GM18498 (cell line): ENCODE results near the gene PIK3R1.

Source experiments
- ATAC-seq: cut with Tn5 transposase; IDR thresholded peaks from one replicate; pipeline ENCODE4 v1.9.1; 2021; ENCODE audit warnings: mild to moderate bottlenecking, moderate library complexity; ENCODE audit not compliant: unreplicated experiment

Gene PIK3R1

GRCh38 chr5:68289498-68289897 is 73.9 kb downstream of the PIK3R1 start:
- no peak for ATAC-seq

- no peak for ATAC-seq
Observed at GRCh38 chr5:68290260-68290674, 74.7 kb downstream of the PIK3R1 start.

DNA sequence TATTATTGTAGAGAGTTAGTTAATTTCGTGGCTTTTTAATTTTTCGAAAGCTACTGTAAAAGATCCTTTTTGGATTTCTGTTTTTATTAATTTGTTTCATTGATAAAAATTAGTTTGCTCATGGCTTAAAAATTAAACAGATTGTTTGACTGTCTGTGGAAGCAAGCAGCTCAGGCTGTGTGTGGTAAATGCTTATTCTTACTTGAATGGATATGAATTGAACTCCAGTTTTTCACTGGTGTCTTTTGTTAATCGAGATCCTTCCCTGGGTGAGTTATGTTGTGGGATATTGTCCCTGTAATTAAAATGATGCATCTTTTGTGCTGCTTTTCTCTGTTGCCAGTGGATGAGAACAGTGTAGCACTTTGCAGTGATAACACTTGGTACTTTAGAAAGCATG is 75.3 kb downstream of the PIK3R1 start:
- no peak for ATAC-seq

- no peak for ATAC-seq
Observed at GRCh38 chr5:68292316-68292715, 76.8 kb downstream of the PIK3R1 start.

- ATAC-seq, result no peak
Observed at GRCh38 chr5:68295772-68296171, 80.2 kb downstream of the PIK3R1 start.

- ATAC-seq, result no peak
Observed at GRCh38 chr5:68296895-68297294, 81.3 kb downstream of the PIK3R1 start.

DNA sequence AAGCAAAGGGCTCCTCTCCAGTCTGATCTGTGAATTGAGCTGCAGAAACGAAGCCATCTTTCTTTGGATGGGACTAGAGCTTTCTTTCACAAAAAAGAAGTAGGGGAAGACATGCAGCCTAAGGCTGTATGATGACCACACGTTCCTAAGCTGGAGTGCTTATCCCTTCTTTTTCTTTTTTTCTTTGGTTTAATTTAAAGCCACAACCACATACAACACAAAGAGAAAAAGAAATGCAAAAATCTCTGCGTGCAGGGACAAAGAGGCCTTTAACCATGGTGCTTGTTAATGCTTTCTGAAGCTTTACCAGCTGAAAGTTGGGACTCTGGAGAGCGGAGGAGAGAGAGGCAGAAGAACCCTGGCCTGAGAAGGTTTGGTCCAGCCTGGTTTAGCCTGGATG is 82.1 kb downstream of the PIK3R1 start:
- no peak for ATAC-seq

DNA sequence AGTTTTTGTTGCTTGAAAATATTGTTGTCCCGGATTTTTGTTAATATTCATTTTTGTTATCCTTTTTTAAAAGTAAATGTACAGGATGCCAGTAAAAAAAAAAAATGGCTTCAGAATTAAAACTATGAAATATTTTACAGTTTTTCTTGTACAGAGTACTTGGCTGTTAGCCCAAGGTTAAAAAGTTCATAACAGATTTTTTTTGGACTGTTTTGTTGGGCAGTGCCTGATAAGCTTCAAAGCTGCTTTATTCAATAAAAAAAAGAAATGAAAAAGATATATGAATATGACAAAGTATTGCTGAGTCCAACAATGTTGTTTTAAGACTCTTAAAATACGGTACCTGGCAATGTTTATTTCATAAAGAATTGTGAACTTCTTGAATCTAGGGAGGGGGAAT is 82.9 kb downstream of the PIK3R1 start:
- ATAC-seq, result no peak

- no peak for ATAC-seq
Observed at GRCh38 chr5:68299105-68299504, 83.5 kb downstream of the PIK3R1 start.

GRCh38 chr5:68299575-68299974 is 84.0 kb downstream of the PIK3R1 start:
- no peak for ATAC-seq

GRCh38 chr5:68303038-68303738 is 87.6 kb downstream of the PIK3R1 start:
- ATAC-seq, result no peak

GRCh38 chr5:68303754-68304420 is 88.3 kb downstream of the PIK3R1 start:
- no peak for ATAC-seq

- ATAC-seq, result no peak
Observed at GRCh38 chr5:68304421-68305052, 89.0 kb downstream of the PIK3R1 start.

GRCh38 chr5:68305223-68305870 is 89.8 kb downstream of the PIK3R1 start:
- ATAC-seq, result no peak

GRCh38 chr5:68306361-68307014 is 90.9 kb downstream of the PIK3R1 start:
- ATAC-seq, result no peak

- no peak for ATAC-seq
Observed at GRCh38 chr5:68313336-68313735, 97.8 kb downstream of the PIK3R1 start.

- ATAC-seq, result no peak
Observed at GRCh38 chr5:68314465-68314864, 98.9 kb downstream of the PIK3R1 start.

DNA sequence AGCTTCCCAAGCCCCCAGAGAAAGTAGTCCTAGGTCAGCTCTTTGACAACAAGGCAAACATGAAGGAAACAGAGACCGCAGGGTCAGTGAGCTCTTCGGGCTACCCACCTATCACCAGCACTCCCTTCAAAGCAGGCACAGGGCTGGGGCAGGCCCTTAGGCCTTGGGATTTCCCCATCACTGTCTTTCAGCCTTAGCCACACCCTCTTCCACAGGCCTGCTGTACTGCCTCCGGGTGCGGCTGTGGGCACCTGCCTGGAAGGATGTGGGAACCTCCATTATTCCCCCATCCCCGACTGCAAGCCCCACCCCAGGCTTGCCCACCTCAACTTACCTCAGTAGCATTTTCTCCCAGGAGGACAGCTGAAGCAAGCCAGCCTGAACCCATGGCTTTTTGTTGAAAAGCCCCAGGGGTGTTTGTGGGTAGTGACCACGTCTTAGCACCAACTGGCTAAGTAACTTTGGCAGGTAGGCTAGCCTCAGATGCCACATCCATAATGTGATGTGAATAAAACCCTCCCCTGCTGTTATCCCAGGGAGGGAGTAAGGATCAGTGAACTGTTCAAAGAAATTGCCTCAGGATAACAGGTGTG is 100.2 kb downstream of the PIK3R1 start:
- peak; percentile 97 for ATAC-seq

DNA sequence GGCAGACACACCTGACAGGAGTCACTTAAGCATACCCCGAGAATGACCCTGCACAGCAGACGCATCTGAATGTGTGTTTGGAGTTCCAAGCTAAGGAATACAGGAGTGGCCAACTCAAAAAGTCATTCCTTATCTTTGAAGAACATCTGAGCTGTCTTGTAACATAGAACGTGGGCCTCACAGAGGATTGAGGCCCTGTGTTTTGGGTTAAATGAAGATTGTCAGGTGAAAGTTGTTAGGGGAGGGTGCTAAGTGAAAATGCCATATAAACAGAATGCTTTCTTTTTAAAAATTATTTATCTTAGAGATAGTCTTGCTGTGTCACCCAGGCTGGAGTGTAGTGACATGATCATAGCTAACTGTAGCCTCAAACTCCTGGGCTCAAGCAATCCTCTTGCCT is 100.9 kb downstream of the PIK3R1 start:
- ATAC-seq, result no peak

DNA sequence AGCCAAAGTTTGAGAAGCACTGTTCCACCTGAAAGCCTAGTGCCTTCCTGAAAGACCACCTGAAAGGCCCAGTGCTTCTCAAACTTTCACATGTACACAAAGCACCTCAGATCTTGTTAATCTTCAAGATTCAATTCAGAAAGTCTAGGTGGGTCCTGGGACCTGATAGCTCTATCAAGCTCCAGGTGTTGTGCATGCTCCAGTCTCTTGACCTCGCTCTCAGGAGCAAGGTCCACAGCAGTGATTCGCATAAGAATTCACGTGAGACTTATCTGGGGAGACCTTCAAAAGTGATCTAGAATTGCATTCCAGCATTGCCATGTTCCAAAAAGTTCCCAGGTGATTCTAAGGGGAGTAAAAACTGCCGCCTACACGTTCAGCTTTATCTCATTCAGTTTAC is 102.1 kb downstream of the PIK3R1 start:
- ATAC-seq, result no peak
